SK-N-SH treated with all-trans-retinoic acid at 6 μM for 48 hours (cell line): Measurements from ENCODE around the gene MYO7A.

Experiments used
- PPARA ChIP-seq: fragments of 250-450 bp; sonication (Bioruptor Pico); IDR thresholded peaks from 2 replicates; pipeline ENCODE4 v1.5.0; 2020; ENCODE audit warnings: mild to moderate bottlenecking, borderline replicate concordance
- RARB ChIP-seq: fragments of 250-450 bp; sonication (Bioruptor Pico); IDR thresholded peaks from 2 replicates; pipeline ENCODE4 v1.8.0; 2021; ENCODE audit warnings: mild to moderate bottlenecking, moderate library complexity

DNA sequence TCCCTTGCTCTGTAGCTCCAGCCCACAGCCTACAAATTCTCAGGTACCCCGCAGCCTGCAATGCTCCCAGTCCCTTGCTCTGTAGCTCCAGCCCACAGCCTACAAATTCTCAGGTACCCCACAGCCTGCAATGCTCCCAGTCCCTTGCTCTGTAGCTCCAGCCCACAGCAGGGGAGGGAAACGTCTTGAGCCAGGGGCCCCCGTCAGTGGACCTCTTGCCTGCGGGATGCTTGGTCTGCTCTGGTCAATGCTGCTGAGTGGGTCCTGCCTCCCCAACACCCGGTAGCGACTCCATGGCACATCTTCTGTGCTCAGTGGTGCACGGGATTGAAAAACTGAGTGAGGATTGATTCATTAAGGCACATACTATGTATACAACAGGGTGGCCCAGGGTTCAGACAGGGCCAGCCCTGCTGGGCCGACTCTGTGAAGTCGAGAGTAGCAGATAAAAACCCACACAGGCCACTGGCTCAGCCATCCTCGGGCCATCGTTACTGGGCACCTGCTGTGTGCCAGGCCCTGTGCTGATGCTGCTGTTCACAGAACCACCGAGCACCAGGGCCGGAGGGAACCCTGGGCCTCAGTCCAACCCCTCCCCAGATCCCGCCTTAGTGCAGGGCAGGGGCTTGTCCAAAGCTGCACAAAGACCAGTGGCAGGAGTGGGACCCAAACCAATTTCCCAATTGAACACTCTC lies 69.7 kb downstream of the MYO7A start:
- no peak for TF ChIP-seq PPARA (CRISPR knock-in tag)
- no peak for TF ChIP-seq RARB
